Peyer's patch (tissue), 4 donors: Measurements from ENCODE around the gene CSF2RB. TPM values are rescaled to one million over a fixed set of nuclear protein-coding genes. Genes with fewer than 3 reads are reported as not detected.

Experiments used
- DNase-seq, 3 donors: peaks; one replicate each; pipeline ENCODE4 v3.0.0-alpha.2; 2017 to 2019
- H3K27ac ChIP-seq, 4 donors: fragments of 200-600 bp; sonication (generic); one replicate each; pipeline ENCODE4 v1.5.1; 2016 to 2019
- H3K27me3 ChIP-seq, 2 donors: fragments of 200-600 bp; sonication (generic); one replicate each; pipeline ENCODE4 v1.5.1; 2019
- H3K36me3 ChIP-seq, 3 donors: fragments of 200-600 bp; sonication (generic); one replicate each; pipeline ENCODE4 v1.5.1; 2016 to 2019
- H3K4me1 ChIP-seq, 4 donors: fragments of 200-600 bp; sonication (generic); one replicate each; pipeline ENCODE4 v1.5.1; 2016 to 2019
- H3K4me3 ChIP-seq, 4 donors: fragments of 200-600 bp; sonication (generic); 1 replicate in 3 of 4; 2 replicates in 1 of 4; pipeline ENCODE4 v1.5.1; 2016 to 2019; ENCODE audit warnings: mild to moderate bottlenecking in 1 of 4
- H3K9me3 ChIP-seq, 4 donors: fragments of 200-600 bp; sonication (generic); one replicate each; pipeline ENCODE4 v1.5.1; 2016 to 2019; ENCODE audit warnings: mild to moderate bottlenecking in 1 of 4
- POLR2A ChIP-seq, 2 donors: fragments of 450-650 bp; IDR thresholded peaks; one replicate each; pipeline ENCODE4 v1.5.1; 2017; ENCODE audit warnings: antibody characterized with exemption in 2 of 2, mild to moderate bottlenecking in 2 of 2, moderate library complexity in 2 of 2
- total RNA-seq, 4 donors: library from RNA; depleted of rRNA; stranded (reverse); fragments of >200 nt; gene quantifications; one replicate each; pipeline ENCODE4 v1.1.0, GENCODE V29; 2016
- TF ChIP-seq, protein P1 (sequence below), 6 experiments: fragments of 450-650 bp in 4 of 6; fragments of 200-600 bp in 2 of 6; sonication (generic) in 1 of 6; IDR thresholded peaks; one replicate each; pipeline ENCODE4 v1.5.1; 2017 to 2019; ENCODE audit warnings: antibody characterized with exemption in 6 of 6, mild to moderate bottlenecking in 3 of 6, moderate library complexity in 1 of 6

The CSF2RB gene
- total RNA-seq, 4 donors from 2014 or later, result 0.88 to 24.8 (median 4.3) TPM

DNA sequence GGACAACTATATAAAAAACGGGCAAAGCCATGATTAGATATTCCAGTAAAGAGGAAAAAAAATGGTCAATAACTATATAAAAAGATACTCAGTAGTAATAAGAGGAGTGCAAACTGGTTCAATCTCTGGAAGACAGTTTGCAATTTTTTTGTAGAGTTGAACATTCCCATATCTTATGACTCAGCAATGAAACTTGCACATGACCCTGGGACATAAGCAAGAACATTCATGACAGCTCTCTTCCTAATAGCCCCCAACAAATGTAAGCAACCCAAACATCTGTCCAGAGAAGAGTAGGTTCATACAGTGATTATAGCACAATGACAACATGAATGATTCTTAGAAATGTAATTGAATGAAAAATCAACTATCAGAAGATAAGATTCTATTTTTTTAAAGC lies 21.8 kb upstream of the CSF2RB start:
- no peaks in the 10 kb centered on the region for H3K4me1 ChIP-seq

DNA sequence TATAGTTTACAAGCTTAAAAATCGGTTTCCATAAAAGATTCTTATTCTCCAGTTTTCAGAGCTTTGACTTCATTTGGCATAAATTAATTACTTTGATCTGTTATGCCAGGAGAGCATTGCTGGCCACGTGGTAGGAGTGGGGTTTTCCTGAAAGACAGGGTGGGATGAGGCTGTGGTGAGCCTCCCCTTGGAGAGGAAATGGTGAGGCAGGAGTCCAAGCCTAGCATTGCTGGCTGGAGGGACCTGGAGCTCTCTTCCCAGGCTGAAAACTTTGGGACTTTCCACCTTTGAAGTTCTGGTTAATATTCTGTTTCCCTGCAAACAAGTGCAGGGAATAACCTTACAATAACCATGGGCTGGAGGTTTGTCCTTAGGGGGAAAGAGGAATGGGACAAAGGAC lies 21.1 kb upstream of the CSF2RB start:
- no peak for TF ChIP-seq POLR2A (IDR thresholded peaks at IDR 0.05)
- TF ChIP-seq, protein P1, sequence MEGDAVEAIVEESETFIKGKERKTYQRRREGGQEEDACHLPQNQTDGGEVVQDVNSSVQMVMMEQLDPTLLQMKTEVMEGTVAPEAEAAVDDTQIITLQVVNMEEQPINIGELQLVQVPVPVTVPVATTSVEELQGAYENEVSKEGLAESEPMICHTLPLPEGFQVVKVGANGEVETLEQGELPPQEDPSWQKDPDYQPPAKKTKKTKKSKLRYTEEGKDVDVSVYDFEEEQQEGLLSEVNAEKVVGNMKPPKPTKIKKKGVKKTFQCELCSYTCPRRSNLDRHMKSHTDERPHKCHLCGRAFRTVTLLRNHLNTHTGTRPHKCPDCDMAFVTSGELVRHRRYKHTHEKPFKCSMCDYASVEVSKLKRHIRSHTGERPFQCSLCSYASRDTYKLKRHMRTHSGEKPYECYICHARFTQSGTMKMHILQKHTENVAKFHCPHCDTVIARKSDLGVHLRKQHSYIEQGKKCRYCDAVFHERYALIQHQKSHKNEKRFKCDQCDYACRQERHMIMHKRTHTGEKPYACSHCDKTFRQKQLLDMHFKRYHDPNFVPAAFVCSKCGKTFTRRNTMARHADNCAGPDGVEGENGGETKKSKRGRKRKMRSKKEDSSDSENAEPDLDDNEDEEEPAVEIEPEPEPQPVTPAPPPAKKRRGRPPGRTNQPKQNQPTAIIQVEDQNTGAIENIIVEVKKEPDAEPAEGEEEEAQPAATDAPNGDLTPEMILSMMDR (IDR thresholded peaks at IDR 0.05), result no peak
- Histone ChIP-seq H3K9me3 (no peaks in the 10 kb centered on the region), H3K27ac (no peak overlapping the region), H3K4me3 (no peak overlapping the region), H3K4me1 (no peaks in the 10 kb centered on the region), H3K27me3 (no peaks in the 10 kb centered on the region), H3K36me3 (no peaks in the 10 kb centered on the region)
- DNase-seq, result no peak

More for the DNA sequence above, 21.8 kb upstream of the CSF2RB start:
- no peak for TF ChIP-seq POLR2A (IDR thresholded peaks at IDR 0.05)
- TF ChIP-seq, protein P1 (IDR thresholded peaks at IDR 0.05), result no peak
- no peaks in the 10 kb centered on the region for H3K27me3 ChIP-seq
- no peak overlapping the region for H3K27ac ChIP-seq
- no peak for DNase-seq
- H3K9me3 ChIP-seq, result no peaks in the 10 kb centered on the region
- no peak overlapping the region for H3K4me3 ChIP-seq
- no peaks in the 10 kb centered on the region for H3K36me3 ChIP-seq

DNA sequence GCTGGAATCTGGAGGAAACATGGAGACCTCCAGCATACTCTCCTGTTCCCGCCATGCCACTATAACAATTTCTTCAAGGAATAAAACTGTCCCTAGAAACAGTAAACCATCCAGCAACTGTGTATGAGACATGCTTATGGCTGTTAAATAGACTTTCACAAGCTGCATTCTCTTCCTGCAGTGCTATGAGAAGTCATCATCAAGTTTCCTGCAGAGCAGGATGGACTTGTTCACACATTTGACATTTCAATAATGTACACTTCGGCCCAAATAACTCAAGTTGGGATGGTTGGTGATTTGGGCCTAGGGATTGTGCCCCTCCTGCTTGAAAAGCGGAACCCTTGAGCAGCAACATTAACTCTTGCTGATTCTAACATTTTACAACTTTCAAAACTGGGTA lies 20.2 kb upstream of the CSF2RB start:
- Histone ChIP-seq H3K36me3 (no peaks in the 10 kb centered on the region), H3K9me3 (no peaks in the 10 kb centered on the region), H3K27ac (no peak overlapping the region), H3K27me3 (no peaks in the 10 kb centered on the region), H3K4me1 (no peaks in the 10 kb centered on the region), H3K4me3 (no peak overlapping the region)
- no peak for TF ChIP-seq POLR2A (IDR thresholded peaks at IDR 0.05)
- TF ChIP-seq, protein P1 (IDR thresholded peaks at IDR 0.05), result no peak
- no peak for DNase-seq

DNA sequence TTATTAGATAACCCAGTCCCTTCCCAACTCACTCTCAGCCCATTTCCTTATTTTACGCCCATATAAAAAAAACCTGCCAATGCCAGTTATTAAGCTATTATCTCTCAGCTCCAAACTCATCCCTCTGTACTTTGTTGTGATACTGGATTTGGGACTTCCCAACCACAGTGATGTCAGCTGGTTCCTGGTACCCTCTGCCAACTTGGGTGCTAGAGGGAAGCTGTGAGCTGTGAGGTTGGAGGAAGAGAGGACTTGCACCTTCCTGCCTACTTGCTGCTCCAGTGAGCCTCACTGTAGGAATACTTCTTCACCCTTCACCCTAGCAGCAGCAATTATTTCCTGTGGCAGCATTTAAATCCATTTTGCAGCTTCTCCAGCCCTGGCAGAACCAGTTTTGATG lies 19.2 kb upstream of the CSF2RB start:
- no peak for TF ChIP-seq POLR2A (IDR thresholded peaks at IDR 0.05)
- TF ChIP-seq, protein P1 (IDR thresholded peaks at IDR 0.05), result no peak
- Histone ChIP-seq H3K4me3 (no peak overlapping the region), H3K4me1 (no peaks in the 10 kb centered on the region), H3K27me3 (no peaks in the 10 kb centered on the region), H3K27ac (no peak overlapping the region), H3K36me3 (no peaks in the 10 kb centered on the region), H3K9me3 (no peaks in the 10 kb centered on the region)
- DNase-seq, result no peak

DNA sequence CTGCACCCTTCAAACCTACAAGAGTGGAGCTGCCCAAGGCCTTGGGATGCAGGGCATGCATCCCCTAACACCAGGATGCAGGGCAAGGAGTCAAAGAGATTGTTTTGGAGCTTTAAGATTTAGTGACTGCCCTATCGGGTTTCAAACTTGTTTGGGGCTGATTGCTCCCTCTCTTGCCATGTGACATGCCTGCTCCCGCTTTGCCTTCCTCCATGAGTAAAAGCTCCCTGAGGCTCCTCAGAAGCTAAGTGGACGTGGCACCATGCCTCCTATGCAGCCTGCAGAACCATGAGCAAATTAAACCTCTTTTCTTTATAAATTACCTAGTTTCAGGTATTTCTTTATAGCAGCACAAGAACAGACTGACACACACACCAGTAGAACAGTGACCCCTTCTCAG lies 15.8 kb upstream of the CSF2RB start:
- H3K27ac ChIP-seq, result no peak overlapping the region
- no peaks in the 10 kb centered on the region for H3K27me3 ChIP-seq
- TF ChIP-seq, protein P1 (IDR thresholded peaks at IDR 0.05), result no peak
- TF ChIP-seq POLR2A (IDR thresholded peaks at IDR 0.05), result no peak
- H3K4me1 ChIP-seq, result no peaks in the 10 kb centered on the region
- H3K9me3 ChIP-seq, result no peaks in the 10 kb centered on the region
- DNase-seq, result no peak
- no peaks in the 10 kb centered on the region for H3K36me3 ChIP-seq
- no peak overlapping the region for H3K4me3 ChIP-seq

DNA sequence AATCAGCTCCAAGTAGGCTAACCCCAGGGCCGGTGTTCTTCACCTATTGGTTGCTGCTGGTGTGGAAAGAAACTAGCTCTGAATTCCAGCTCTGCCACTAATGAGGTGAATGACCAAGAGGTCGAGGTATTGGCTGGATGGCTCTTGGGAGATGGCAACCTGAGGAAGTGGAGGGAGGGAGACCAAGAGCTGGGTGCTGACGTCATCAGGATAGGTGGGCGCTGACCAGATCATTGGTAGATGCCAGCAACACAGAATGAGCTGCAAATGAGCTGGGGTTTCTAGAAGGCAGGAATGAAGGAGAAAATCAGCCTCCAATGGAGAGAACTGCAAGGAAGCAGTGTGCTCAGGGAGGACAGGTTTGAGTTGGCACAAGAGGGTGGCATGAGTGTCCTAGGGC lies 14.7 kb upstream of the CSF2RB start:
- Histone ChIP-seq H3K36me3 (no peaks in the 10 kb centered on the region), H3K27me3 (no peaks in the 10 kb centered on the region), H3K27ac (no peak overlapping the region), H3K4me3 (no peak overlapping the region), H3K4me1 (no peaks in the 10 kb centered on the region), H3K9me3 (no peaks in the 10 kb centered on the region)
- TF ChIP-seq POLR2A (IDR thresholded peaks at IDR 0.05), result no peak
- TF ChIP-seq, protein P1 (IDR thresholded peaks at IDR 0.05), result no peak
- no peak for DNase-seq
